Measurements from ENCODE around the gene CRAMP1. TPM values are rescaled to one million over a fixed set of nuclear protein-coding genes. Genes with fewer than 3 reads are reported as not detected.

CRAMP1 gene
- polyA plus RNA-seq, 1 of the 3 experiments (the other 2 are of a cell fraction) = 9.5 TPM

GRCh38 chr16:1706386-1707192, 94.4 kb downstream of the CRAMP1 start:
- Histone ChIP-seq H3K9me2 (no peaks in the 10 kb centered on the region), H3K27ac (ENCODE audit: low read depth in 2 of 2, low read length in 1 of 2) (peak overlapping the region; percentile 79 to 91; a peak in 3 of 4 replicates), H3K9ac (peak overlapping the region; percentile 85), H3K27me3 (ENCODE audit: insufficient read depth) (no peaks in the 10 kb centered on the region), H3K9me3 (no peaks in the 10 kb centered on the region), H2AFZ (ENCODE audit: low read depth) (peak overlapping the region; percentile 77), H3K4me1 (ENCODE audit: control insufficient read depth in 1 of 2, insufficient read depth in 2 of 2, low read depth in 1 of 2, low read length in 1 of 2) (peaks cover 13 to 22% of the 10 kb centered on the region in 2 experiments; a peak in 3 of 4 replicates), H3K36me3 (replicated peaks in 1 of 2; ENCODE audit: control insufficient read depth in 1 of 2, insufficient read depth in 2 of 2, low read length in 1 of 2) (peaks cover 6 to 12% of the 10 kb centered on the region in 2 experiments), H4K20me1 (ENCODE audit: insufficient read depth) (peaks cover 44% of the 10 kb centered on the region), H3K4me3 (ENCODE audit: low read depth in 2 of 2, low read length in 1 of 2) (peak overlapping the region; percentile 82 to 89), H3K79me2 (ENCODE audit: insufficient read depth) (peaks cover 65% of the 10 kb centered on the region), H3K4me2 (peak overlapping the region; percentile 97), H3F3A (replicated peaks; ENCODE audit: insufficient read depth) (peaks cover 26% of the 10 kb centered on the region)
- CTCF ChIA-PET = interaction anchor here (0.6 to 1.9 kb wide), 33 partner anchors 9 to 429 kb away, joined by 3 to 14 read pairs (median 5); partner anchors contain the start of genes CRAMP1, EME2, IFT140 and JPT2
- POLR2A ChIA-PET = interaction anchor here (0.5 to 1.5 kb wide), 12 partner anchors 15 to 632 kb away, joined by 3 to 10 read pairs (median 4); partner anchors contain the start of genes CRAMP1, EME2, FAHD1 and HAGH
- no peak for TF ChIP-seq GATA2 (CRISPR knock-in tag; IDR thresholded peaks at IDR 0.05)
- TF ChIP-seq ELF1 (IDR thresholded peaks at IDR 0.05) = no peak
- TF ChIP-seq TAF1 (IDR thresholded peaks at IDR 0.05; ENCODE audit: borderline replicate concordance, low read depth, low read length) = no peak
- TF ChIP-seq TEAD4 (IDR thresholded peaks at IDR 0.05; ENCODE audit: borderline replicate concordance, insufficient read depth) = no peak
- no peak for TF ChIP-seq TCF12 (IDR thresholded peaks at IDR 0.05)
- no peak for TF ChIP-seq NFIC (IDR thresholded peaks at IDR 0.05; ENCODE audit: borderline replicate concordance)
- TF ChIP-seq REST (IDR thresholded peaks at IDR 0.05; ENCODE audit: low read depth, low read length) = no peak
- no peak for TF ChIP-seq RXRA (IDR thresholded peaks at IDR 0.05; ENCODE audit: borderline replicate concordance, low read depth)
- TF ChIP-seq RAD21 (IDR thresholded peaks at IDR 0.05; ENCODE audit: low read length) = no peak
- peak; percentile 32 for TF ChIP-seq NRF1 (IDR thresholded peaks at IDR 0.05; ENCODE audit: low read depth, low read length)
- TF ChIP-seq SIN3A (IDR thresholded peaks at IDR 0.05; ENCODE audit: borderline replicate concordance, low read depth, low read length) = no peak
- no peak for TF ChIP-seq RFX5 (IDR thresholded peaks at IDR 0.05; ENCODE audit: low read length)
- 0 out of 2 replicates have a peak, but pooled peaks have one; percentile 32 for TF ChIP-seq MXI1 (IDR thresholded peaks at IDR 0.05; ENCODE audit: low read depth, low read length)
- no peak for TF ChIP-seq CTCF (IDR thresholded peaks at IDR 0.05)
- TF ChIP-seq RCOR1 (IDR thresholded peaks at IDR 0.05; ENCODE audit: low read length) = no peak
- peak; percentile 74 for DNase-seq
- under 1% methylated on average over 18 of the region's 62 CpGs for WGBS (ENCODE audit: low lambda C conversion rate)

Measured in SK-N-SH (cell line).